NCI-H2107 treated with DMSO at 0.1 percent for 48 hours (cell line): ENCODE measurements around the gene TM7SF2.
A peak's percentile ranks its signal among the peaks of the same experiment; 100 is the strongest.
"Not testable (repeated sequence)": the region's sequence is repeated elsewhere in the genome, so short reads cannot be mapped to it uniquely, and the experiment has no call there.

Source experiments
- DNase-seq: peaks from one replicate; lab custom pipeline; 2025; ENCODE audit not compliant: unreplicated experiment; lab: John Stamatoyannopoulos, UW

The TM7SF2 gene

GRCh38 chr11:65114538-65115171, 3.0 kb downstream of the TM7SF2 start:
- DNase-seq = no peak

GRCh38 chr11:65115361-65116082, 3.9 kb downstream of the TM7SF2 start:
- no peak for DNase-seq

GRCh38 chr11:65116370-65117205, 4.9 kb downstream of the TM7SF2 start:
- DNase-seq = no peak

GRCh38 chr11:65117206-65118096, 5.8 kb downstream of the TM7SF2 start, which contains the start of gene ZNHIT2:
TSS of gene ZNHIT2 (minus strand) at chr11:65117701. CDS start at chr11:65117653, 48 bp downstream.
- peak; percentile 93 for DNase-seq

GRCh38 chr11:65118097-65118837, 6.6 kb downstream of the TM7SF2 start:
- DNase-seq = no peak

- not testable (repeated sequence) for DNase-seq
Measured at GRCh38 chr11:65118891-65119669, 7.4 kb downstream of the TM7SF2 start.

GRCh38 chr11:65119670-65119995, 8.0 kb downstream of the TM7SF2 start:
- DNase-seq = no peak

GRCh38 chr11:65120831-65121230, 9.2 kb downstream of the TM7SF2 start:
- DNase-seq = no peak

- no peak for DNase-seq
Measured at GRCh38 chr11:65121447-65121864, 9.8 kb downstream of the TM7SF2 start.

- peak; percentile 96 for DNase-seq
Measured at GRCh38 chr11:65121865-65122696, 10.4 kb downstream of the TM7SF2 start, which contains the start of the genes FAU and MRPL49. TSS of gene FAU (minus strand) at chr11:65122134. CDS start at chr11:65121813, 321 bp downstream. TSS of gene MRPL49 (plus strand) at chr11:65122321. CDS start at chr11:65122347, 26 bp downstream.

GRCh38 chr11:65124480-65125196, 13.0 kb downstream of the TM7SF2 start:
- no peak for DNase-seq

GRCh38 chr11:65125197-65126056, 13.8 kb downstream of the TM7SF2 start:
- no peak for DNase-seq

GRCh38 chr11:65126624-65127274, 15.1 kb downstream of the TM7SF2 start:
- DNase-seq = no peak

GRCh38 chr11:65127473-65128181, 16.0 kb downstream of the TM7SF2 start:
- DNase-seq = no peak
